ENCODE measurements around the gene ITGB5. TPM values are rescaled to one million over a fixed set of nuclear protein-coding genes. Genes with fewer than 3 reads are reported as not detected.

The ITGB5 gene
- total and polyA plus RNA-seq, 2 experiments from 2014 or later: 103 to 109 TPM

GRCh38 chr3:124831628-124832199, 55.5 kb downstream of the ITGB5 start:
- Histone ChIP-seq H3K27me3 (no peaks in the 10 kb centered on the region), H3K9me3 (ENCODE audit: low read depth) (no peaks in the 10 kb centered on the region), H3K36me3 (replicated peaks; ENCODE audit: insufficient read depth, low read depth) (no peaks in the 10 kb centered on the region), H3K79me2 (peaks cover 11% of the 10 kb centered on the region), H3K9me2 (replicated peaks; ENCODE audit: insufficient read depth) (no peaks in the 10 kb centered on the region), H3K4me3 (no peak overlapping the region), H3K4me1 (ENCODE audit: insufficient read depth) (peaks cover 24% of the 10 kb centered on the region), H3K27ac (peak overlapping the region; percentile 98), H4K20me1 (ENCODE audit: insufficient read depth, poor library complexity, severe bottlenecking) (no peaks in the 10 kb centered on the region), H2AFZ (no peak overlapping the region), H3K4me2 (no peak overlapping the region)
- no peak for DNase-seq (ENCODE audit: low spot score)
- WGBS (ENCODE audit: low lambda C conversion rate, missing lambda C conversion rate): 75% methylated on average over 4 of the region's 4 CpGs
- TF ChIP-seq EZH2phosphoT487 (IDR thresholded peaks at IDR 0.05; ENCODE audit: low read depth, severe bottlenecking, unreplicated experiment) (no peak), EZH2 (IDR thresholded peaks at IDR 0.05; ENCODE audit: borderline replicate concordance) (no peak)

DNA sequence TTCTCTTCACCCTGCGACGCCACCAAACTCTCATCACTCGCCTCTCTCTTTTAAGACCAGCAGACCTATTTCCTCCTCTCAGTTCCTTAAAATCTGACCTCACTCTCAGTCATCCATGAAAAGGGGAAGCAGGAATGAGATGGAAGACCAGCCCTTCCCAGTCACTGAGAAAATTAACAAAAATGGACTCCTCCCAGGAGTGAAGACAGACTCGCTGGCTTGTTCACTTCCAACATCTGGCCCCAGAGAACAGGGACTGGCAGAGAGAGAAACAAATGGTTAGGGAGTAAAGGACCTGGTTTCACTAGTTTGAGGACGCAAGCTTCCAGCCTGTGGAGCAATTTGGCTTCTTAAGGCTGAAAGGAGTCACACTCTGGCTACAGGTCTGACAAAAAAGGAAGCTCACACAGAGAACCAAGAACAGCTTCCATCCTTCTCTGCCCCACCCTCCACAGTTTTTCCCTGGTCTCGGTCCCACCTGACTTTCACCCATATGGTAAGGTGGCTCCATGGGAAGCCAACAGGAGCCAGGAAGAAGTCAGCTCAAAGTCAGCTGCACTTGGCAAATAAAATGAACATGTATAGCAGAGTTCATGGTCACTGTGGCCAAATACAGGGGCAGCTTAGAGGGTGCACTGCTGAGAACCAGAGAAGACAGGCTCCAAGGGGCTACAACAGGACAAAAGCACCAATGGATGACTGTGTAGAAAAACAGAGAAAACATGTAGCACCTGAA, 57.2 kb downstream of the ITGB5 start:
- H3K27ac ChIP-seq: no peak overlapping the region
- no peaks in the 10 kb centered on the region for H3K27me3 ChIP-seq
- H4K20me1 ChIP-seq (ENCODE audit: insufficient read depth, poor library complexity, severe bottlenecking): no peaks in the 10 kb centered on the region
- TF ChIP-seq, protein P1, sequence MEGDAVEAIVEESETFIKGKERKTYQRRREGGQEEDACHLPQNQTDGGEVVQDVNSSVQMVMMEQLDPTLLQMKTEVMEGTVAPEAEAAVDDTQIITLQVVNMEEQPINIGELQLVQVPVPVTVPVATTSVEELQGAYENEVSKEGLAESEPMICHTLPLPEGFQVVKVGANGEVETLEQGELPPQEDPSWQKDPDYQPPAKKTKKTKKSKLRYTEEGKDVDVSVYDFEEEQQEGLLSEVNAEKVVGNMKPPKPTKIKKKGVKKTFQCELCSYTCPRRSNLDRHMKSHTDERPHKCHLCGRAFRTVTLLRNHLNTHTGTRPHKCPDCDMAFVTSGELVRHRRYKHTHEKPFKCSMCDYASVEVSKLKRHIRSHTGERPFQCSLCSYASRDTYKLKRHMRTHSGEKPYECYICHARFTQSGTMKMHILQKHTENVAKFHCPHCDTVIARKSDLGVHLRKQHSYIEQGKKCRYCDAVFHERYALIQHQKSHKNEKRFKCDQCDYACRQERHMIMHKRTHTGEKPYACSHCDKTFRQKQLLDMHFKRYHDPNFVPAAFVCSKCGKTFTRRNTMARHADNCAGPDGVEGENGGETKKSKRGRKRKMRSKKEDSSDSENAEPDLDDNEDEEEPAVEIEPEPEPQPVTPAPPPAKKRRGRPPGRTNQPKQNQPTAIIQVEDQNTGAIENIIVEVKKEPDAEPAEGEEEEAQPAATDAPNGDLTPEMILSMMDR (IDR thresholded peaks at IDR 0.05; ENCODE audit: poor library complexity): no peak
- TF ChIP-seq EZH2 (IDR thresholded peaks at IDR 0.05; ENCODE audit: borderline replicate concordance) (no peak), EZH2phosphoT487 (IDR thresholded peaks at IDR 0.05; ENCODE audit: low read depth, severe bottlenecking, unreplicated experiment) (no peak)
- WGBS (ENCODE audit: low lambda C conversion rate, missing lambda C conversion rate): 67% methylated on average over 6 of the region's 6 CpGs
- H3K4me1 ChIP-seq (ENCODE audit: insufficient read depth): peaks cover 7% of the 10 kb centered on the region
- no peak overlapping the region for H2AFZ ChIP-seq
- no peaks in the 10 kb centered on the region for H3K36me3 ChIP-seq (replicated peaks; ENCODE audit: insufficient read depth, low read depth)
- no peak for DNase-seq (ENCODE audit: low spot score)
- peaks cover 2% of the 10 kb centered on the region for H3K79me2 ChIP-seq
- H3K4me3 ChIP-seq: no peak overlapping the region
- H3K9me2 ChIP-seq (replicated peaks; ENCODE audit: insufficient read depth): no peaks in the 10 kb centered on the region
- no peak overlapping the region for H3K4me2 ChIP-seq
- no peaks in the 10 kb centered on the region for H3K9me3 ChIP-seq (ENCODE audit: low read depth)

DNA sequence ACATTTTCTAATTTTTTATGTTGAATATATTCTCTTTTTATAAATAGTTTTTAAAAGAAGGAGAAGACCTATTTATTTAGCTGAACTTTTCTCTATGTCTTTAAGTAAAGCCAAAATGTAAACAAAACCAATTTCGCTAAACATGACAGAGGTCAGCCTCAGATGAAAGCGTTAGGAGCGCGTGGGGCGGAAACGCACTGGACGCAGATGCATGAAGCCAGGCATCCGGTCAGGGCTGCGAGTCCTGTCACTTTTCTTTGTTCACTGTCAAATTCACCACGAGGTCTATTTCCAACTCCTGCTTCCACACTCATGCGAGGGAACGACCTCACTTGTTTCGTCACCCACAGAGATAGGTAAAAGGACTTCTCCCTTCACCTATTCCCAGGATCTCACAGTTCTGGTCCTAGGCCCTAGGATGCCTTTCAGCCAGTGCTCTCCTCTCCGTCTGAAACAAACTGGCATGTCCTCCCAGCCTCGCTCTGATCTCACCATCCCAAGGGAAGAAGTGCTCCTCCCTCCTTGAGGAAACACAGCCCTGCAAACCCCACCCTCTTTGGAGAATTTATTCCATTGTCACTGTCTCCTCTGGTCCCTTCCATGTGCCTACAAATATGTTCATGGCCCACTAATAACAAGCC, 57.9 kb downstream of the ITGB5 start:
- Histone ChIP-seq H3K27ac (no peak overlapping the region), H3K36me3 (replicated peaks; ENCODE audit: insufficient read depth, low read depth) (no peaks in the 10 kb centered on the region), H3K4me3 (no peak overlapping the region), H3K4me2 (no peak overlapping the region), H3K79me2 (peaks cover 2% of the 10 kb centered on the region), H4K20me1 (ENCODE audit: insufficient read depth, poor library complexity, severe bottlenecking) (no peaks in the 10 kb centered on the region), H3K9me2 (replicated peaks; ENCODE audit: insufficient read depth) (no peaks in the 10 kb centered on the region), H3K4me1 (ENCODE audit: insufficient read depth) (peaks cover 2% of the 10 kb centered on the region), H3K27me3 (no peaks in the 10 kb centered on the region), H3K9me3 (ENCODE audit: low read depth) (no peaks in the 10 kb centered on the region), H2AFZ (no peak overlapping the region)
- no peak for DNase-seq (ENCODE audit: low spot score)
- 87% methylated on average over 15 of the region's 15 CpGs for WGBS (ENCODE audit: low lambda C conversion rate, missing lambda C conversion rate)
- TF ChIP-seq EZH2phosphoT487 (IDR thresholded peaks at IDR 0.05; ENCODE audit: low read depth, severe bottlenecking, unreplicated experiment) (no peak), EZH2 (IDR thresholded peaks at IDR 0.05; ENCODE audit: borderline replicate concordance) (no peak)
- TF ChIP-seq, protein P1 (IDR thresholded peaks at IDR 0.05; ENCODE audit: poor library complexity): no peak

All from hepatocyte (in vitro differentiated cells).